Pons (tissue), 1 donor: ENCODE data around the gene ALCAM.

ENCODE experiments used
- DNase-seq: peaks from one replicate; pipeline ENCODE4 v3.0.0-alpha.2; 2016; ENCODE audit warnings: low spot score

The ALCAM gene

DNA sequence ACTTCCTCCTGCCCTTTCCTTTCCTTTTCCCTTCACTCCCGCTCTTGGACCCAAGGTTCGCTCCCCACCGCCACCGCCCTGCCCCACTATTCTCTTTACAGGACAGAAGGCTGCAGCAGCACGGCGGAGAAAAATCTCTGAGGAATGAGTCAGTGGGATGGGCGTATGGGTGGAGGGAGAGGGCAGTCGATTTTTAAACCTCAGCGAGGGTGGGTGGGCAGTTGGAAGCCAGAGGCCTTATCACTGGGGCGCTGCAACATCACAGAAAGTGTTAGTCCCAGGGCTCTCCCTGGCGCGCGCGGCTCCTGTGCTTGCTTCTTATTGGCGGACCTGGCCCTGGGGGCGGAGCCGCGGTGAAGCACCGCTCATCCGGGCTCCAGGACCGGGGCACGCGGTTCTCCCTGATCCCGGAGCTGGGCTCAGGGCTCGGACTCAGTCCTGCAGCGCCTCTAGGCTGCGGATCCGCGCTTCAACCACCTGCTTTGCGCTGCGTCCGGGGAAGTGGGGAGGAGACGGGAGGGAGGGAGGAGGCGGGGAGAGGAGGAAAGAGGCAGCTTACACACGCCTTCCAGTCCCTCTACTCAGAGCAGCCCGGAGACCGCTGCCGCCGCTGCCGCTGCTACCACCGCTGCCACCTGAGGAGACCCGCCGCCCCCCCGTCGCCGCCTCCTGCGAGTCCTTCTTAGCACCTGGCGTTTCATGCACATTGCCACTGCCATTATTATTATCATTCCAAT lies at the start of gene ALCAM:
Gene ALCAM (plus strand): TSS at position 584 of the 737 bp plus-strand sequence.
- peak; percentile 98 for DNase-seq

DNA sequence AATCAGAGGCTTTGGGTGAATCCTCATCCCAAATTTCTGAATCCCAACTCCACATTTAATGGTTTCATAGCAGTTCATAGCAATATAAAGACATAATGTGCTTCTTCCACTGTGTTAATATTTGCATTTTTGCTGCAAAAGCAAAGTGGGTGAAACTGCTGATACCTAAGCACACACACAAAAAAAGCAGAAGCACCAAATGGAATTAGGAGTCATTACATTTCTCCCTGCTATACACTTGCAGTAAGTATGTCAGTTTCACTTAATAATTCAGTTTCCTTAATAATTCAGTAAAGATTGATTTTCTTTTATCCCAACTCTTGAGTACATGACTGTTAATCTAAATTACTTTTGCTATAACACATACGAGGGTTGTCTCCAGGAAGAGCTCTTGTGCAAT lies 48.9 kb upstream of the ALCAM start:
- no peak for DNase-seq

- no peak for DNase-seq
These were observed 44.0 kb upstream of the ALCAM start for GRCh38 chr3:105322570-105323273.

- no peak for DNase-seq
These were observed 43.5 kb upstream of the ALCAM start for GRCh38 chr3:105323274-105323599.

GRCh38 chr3:105324951-105325350 lies 41.8 kb upstream of the ALCAM start:
- no peak for DNase-seq

GRCh38 chr3:105327662-105328337 lies 38.9 kb upstream of the ALCAM start:
- DNase-seq = no peak

- no peak for DNase-seq
These were observed 38.4 kb upstream of the ALCAM start for GRCh38 chr3:105328338-105328730.

DNA sequence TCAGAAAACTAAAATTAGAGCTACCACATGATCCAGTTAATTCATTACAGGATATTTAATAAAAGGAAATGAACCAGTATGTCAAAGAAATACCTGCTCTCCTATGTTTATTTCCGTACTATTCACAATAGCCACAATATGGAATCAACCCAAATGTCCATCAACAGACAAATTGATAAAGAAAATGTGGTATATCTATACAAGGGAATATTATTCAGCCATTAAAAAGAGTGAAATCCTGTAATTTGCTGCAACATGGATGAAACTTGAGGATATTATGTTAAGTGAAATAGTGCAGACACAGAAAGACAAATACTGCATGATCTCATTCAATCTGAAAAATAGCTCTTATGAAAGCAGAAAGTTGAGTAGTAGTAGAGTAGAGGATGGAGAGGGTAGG lies 33.7 kb upstream of the ALCAM start:
- DNase-seq = no peak

- DNase-seq = no peak
These were observed 32.4 kb upstream of the ALCAM start for GRCh38 chr3:105334138-105334882.

- no peak for DNase-seq
These were observed 26.8 kb upstream of the ALCAM start for GRCh38 chr3:105339946-105340345.

GRCh38 chr3:105343991-105344390 lies 22.7 kb upstream of the ALCAM start:
- DNase-seq = no peak

- no peak for DNase-seq
These were observed 21.6 kb upstream of the ALCAM start for GRCh38 chr3:105345156-105345555.

DNA sequence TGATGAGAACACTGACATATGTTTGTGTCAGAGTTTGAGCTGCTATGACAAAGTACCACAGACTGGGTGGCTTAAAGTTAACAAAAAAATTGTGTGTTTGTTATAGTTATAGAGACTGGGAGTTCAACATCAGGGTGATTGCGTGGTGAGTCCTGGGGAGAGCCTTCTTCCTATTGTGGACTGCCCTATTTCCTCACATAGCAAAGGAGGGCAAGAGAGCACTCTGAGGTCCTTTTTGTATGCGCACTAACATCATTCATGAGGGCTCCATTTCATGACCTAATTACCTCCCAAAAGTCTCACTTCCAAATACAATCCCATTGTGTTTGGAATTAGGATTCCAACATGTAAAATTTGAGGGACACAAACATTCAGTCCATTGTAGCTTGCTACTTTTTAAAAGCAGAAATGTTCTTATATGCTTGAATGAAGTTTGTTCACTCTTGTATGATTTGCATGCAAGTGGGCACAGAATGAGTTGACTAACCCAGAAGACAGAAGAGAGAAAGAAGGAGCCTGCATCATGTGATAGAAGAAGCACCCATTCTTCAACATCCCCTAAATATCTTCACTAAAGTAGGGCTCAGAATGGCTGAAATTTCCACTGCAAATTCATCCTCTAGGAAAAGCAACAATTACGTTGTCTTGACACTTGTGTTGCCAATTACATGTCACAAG lies 18.9 kb upstream of the ALCAM start:
- DNase-seq = no peak

GRCh38 chr3:105348307-105348706 lies 18.4 kb upstream of the ALCAM start:
- DNase-seq = no peak

- no peak for DNase-seq
These were observed 16.9 kb upstream of the ALCAM start for GRCh38 chr3:105349684-105350387.

- DNase-seq = no peak
These were observed 14.9 kb upstream of the ALCAM start for GRCh38 chr3:105351821-105352220.

- DNase-seq = no peak
These were observed 13.7 kb upstream of the ALCAM start for GRCh38 chr3:105352976-105353375.

GRCh38 chr3:105353485-105354161 lies 13.1 kb upstream of the ALCAM start:
- peak; percentile 30 for DNase-seq

DNA sequence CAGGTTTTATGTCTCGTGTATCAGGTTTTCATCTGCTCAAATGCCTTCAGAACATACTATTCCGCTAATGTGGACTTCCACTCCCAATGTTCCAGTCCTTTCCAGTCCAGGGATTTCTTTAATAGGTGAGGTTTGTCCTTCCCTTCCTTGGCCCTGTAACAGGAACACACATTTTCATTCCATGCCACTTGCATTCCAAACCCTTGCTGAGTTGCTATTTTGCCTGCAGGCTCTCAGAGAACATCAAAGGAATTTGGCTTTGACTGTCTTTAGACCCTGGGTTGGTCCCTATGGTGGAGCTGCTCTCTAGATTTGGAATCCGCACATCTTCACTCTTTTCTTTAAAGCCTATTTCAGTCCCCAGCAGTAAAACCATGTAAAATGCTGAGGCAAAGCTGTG lies 12.3 kb upstream of the ALCAM start:
- DNase-seq = no peak

DNA sequence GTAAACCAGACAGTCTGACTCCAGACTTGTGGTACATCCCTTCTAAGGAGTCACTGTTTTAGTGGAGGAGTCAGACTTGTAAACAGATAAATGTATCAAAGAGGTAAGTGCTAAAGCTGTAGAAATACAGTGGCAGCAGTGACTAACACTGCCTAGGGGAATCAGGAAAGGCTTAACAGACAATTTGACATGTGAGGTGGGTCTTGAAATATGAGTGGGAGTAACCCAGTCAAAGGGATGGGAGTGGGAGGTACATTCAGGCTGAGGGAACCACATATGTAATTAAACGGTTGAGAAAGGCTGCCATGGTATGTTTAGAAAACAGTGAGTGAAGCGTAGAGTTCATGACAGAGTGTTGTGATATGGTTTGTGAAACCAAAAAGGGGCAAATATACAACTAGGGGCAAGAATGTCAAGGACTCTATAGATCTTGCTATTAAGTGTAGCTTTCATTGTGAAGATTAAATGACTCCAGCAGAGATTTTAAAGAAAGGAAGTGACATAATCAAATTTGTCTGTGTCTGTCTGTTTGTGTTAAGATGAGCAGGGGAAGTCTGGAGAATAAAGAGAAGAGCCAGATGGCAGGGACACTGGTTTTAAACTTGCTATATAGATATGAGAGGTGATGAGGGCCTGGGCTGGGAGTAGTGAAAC lies 11.2 kb upstream of the ALCAM start:
- no peak for DNase-seq
